GM15510 (cell line): ENCODE measurements around the gene MACC1.

Experiments used
- POLR2A ChIP-seq: IDR thresholded peaks from 3 replicates; pipeline ENCODE4 v1.6.1; 2011; ENCODE audit warnings: borderline replicate concordance; ENCODE audit not compliant: insufficient read length; ENCODE audit errors: extremely low read depth

Gene MACC1

DNA sequence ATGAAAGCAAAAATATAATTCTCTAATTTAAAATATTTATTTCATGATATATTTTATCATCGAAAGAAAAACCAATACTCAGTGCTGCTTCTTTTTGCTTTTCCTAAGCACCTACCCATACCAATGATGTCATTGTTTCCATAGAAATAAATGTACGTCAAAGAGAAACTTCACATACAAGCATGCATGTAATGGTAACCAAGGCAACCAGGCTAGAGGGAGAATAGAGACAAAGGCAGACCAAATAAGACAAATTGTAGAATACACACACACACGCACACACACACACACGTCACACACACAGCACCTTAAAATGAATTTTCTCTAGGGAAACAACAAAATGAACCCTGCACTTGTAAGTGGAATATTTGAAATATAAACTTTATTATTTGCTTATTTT is 75.5 kb downstream of the MACC1 start:
- no peak for TF ChIP-seq POLR2A

DNA sequence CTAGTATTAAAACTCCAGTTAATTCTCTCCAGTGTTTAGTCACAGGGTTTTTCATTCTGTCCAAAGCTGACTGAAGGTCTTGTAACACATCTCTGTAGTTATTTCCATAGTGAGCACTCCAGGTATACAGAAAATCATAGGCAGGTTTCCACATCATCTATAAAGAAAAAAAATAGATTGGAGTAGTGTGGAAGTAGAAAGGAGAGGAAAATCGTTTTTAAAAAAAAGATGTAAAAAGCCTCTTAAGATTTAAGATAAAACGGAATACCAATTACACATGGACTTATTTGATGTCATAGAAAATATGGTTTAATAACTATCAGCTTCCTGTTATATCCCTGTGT is 76.2 kb downstream of the MACC1 start:
- TF ChIP-seq POLR2A: no peak

DNA sequence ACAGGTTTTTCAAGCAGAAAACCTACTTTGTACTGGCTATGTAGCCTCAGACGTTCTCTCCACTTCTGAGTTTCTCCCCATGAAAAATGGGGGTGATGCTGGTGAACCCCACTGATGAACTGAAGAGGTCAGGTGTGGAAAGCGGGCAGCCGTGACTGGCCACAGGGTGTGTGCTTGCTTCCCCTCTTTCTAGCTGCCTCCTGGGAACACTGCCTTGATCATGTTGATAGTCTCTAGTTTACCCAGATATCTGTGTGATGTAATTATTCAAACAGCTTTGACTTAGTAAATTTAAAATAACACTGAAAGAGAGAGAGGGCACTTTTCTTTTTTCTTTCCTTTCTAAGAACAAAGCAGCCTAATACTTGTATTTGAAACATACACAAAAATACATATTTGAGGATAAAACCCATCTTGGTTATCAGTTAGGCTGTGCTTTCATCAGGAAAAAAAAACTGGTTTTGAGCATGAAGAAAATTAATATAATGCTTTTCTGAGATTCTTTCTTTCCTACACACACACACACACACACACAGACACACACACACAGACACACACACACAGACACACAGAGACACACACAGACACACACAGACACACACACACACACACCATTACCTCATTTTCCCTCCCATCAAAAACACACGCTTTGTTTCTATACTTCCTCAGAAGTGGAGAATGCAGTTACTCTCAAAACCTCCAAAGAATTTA is 76.7 kb downstream of the MACC1 start:
- TF ChIP-seq POLR2A: no peak

- no peak for TF ChIP-seq POLR2A
Observed at GRCh38 chr7:20136647-20137046, 80.5 kb downstream of the MACC1 start.

- TF ChIP-seq POLR2A: no peak
Observed at GRCh38 chr7:20133803-20134202, 83.4 kb downstream of the MACC1 start.

DNA sequence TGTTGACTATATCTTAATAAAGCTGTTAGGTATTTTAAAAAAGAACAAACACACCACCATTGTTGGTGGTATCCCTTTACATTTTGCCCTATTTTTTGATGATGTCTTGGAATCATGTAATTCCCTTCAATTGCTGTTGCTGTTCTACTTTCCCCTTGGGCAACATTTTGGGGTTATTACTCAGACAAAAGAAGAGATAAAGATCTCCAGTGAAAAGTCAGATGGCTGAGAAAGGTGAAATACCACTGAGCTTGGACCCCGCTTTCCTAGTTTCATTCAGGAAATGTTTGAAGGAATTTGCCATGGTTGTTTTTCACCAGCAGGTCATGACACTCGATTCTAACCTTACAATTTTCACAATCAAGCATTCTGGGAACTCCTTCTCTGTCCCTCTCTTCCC is 84.6 kb downstream of the MACC1 start:
- no peak for TF ChIP-seq POLR2A

DNA sequence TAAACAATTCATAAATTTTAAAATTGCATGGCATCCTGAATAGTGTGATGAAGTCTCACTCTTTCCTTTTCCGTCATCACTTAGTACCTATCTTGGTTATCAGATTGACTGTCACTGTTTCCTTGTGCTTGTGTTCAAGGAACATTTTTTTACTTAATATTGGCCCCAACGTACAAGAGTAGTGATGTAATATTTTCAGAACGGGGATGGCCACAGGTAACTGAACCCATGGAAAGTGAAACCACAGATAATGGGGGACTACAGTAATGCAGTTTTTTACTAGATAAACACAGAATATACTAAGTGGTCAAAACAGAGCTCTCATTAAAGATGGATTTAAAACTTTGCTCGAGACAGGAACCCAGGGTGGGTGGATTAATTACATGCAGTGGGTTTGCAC is 85.4 kb downstream of the MACC1 start:
- no peak for TF ChIP-seq POLR2A

DNA sequence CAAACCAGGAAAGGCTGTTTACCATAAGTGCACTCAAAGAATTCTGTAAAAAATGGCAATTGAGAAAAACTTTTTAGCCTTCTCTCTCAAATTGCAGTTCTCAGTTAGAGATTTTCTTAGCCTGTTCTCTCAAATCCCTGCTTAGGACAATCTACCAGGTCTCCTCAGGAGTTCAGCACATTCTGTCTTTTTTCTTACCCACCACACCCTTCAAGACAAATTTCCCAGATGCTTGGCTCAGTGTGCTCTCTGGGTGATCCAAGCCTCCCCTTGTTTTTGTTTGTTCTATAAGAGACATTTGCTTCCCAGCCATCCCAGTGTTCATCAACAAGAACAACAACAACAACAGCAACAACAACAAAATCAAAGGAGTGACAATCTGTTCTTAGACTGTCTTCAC is 87.3 kb downstream of the MACC1 start:
- TF ChIP-seq POLR2A: no peak

DNA sequence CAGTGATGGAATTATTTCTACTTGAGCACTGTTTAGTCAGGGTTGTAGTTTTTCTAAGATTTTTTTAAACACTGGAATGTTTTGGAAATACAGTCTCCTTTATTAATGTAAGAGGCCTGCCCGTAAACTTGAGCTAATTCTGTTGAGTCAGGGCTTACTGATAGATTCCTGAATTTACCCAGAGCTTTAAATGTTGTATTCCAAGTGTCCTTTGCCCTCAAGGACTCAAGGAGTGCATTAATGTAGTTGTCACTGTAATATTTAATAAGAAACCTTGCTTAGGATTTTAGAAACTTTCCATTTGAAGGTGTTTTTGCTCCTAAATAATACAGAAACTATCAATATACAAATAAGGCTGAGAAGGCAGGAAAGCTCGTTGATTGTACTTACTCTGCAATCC is 89.2 kb downstream of the MACC1 start:
- TF ChIP-seq POLR2A: no peak

DNA sequence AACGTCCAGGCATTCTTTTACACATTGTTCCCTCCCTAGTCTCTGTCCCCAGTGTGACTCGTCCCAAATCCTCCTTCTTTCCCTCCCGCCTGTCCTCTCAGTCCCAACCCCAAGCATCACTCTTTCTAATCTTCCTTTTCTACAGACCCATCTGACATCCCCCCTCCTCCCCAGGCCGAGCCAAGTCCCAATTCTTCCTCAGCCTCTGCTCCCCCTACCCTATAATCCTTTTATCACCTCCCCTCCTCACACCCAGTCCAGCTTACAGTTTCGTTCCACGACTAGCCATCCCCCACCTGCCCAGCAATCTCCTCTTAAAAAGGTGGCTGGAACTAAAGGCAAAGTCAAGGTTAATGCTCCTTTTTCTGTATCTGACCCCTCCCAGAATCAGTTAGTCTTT is 95.1 kb downstream of the MACC1 start:
- no peak for TF ChIP-seq POLR2A

DNA sequence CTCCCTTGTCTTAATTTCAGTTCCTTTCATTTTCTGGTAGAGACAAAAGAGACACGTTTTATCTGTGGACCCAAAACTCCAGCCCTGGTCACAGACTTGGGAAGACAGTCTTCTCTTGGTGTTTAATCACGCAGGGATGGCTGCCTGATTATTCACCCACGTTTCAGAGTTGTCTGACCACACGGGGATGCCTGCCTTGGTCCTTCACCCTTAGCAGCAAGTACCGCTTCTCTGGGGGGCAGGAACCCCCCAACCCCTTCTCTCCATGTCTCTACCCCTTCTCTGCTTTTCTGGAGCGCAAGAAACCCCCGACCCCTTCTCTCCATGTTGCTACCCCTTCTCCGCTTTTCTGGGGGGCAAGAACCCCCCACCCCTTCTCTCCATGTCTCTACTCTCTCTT is 95.8 kb downstream of the MACC1 start:
- TF ChIP-seq POLR2A: no peak

GRCh38 chr7:20116869-20117268 is 100.3 kb downstream of the MACC1 start:
- no peak for TF ChIP-seq POLR2A

DNA sequence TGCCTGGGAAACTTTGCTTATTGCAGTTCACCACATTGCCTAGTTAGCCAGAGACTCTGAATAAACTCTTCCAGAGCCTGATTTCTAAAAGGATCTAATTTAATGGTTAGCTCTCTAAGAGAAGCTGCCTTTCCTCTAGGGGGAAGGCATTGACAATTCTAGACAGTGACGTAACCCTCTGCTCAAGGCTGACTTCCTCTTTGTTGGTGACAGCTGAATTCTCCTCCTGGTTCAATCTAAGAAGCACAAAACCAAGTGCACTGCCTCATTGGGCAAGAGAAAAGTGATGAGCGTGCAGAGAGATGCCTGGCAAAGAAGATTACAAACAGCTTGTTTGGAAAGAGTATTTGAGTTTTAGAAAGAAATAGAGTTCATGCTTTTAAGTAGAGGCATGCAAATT is 102.7 kb downstream of the MACC1 start:
- TF ChIP-seq POLR2A: no peak

GRCh38 chr7:20113427-20114027 is 103.7 kb downstream of the MACC1 start:
- no peak for TF ChIP-seq POLR2A

GRCh38 chr7:20112696-20113095 is 104.5 kb downstream of the MACC1 start:
- no peak for TF ChIP-seq POLR2A

DNA sequence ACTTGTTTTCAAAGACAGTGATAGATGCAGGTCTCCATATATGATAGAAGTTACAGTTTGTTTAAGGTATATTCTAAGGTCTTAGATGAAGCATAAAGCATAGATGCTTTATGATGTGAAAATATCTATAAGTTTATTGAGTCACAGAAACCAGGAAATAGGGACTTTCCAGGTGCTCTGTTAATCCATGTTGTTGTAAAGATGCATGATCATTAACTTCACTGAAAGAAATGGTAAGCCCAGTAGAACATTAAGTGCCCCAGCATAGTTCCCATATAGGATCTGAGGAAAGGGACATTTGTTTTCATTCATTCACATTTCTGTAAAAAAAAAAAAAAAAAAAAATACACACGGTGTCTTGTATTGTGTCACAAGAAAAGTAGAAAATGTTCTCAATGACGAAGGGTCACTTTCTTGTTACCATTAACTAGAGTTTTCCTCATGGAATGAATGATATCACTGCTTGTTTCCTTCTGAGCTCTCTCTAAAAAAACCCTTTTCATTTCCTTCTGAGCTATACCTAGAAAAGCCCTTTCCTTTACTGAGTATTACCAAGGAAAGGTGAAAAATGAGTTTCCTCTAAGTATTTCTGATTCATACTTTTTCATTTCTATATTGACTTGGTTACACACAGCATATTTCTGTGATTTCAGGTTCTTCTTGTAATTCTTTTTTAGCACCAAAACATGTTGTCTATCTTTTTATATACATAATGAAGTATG is 105.2 kb downstream of the MACC1 start:
- TF ChIP-seq POLR2A: no peak

GRCh38 chr7:20107582-20107981 is 109.6 kb downstream of the MACC1 start:
- TF ChIP-seq POLR2A: no peak

- no peak for TF ChIP-seq POLR2A
Observed at GRCh38 chr7:20104696-20105095, 112.5 kb downstream of the MACC1 start.
